Measurements from ENCODE around the gene ACIN1.

DNA sequence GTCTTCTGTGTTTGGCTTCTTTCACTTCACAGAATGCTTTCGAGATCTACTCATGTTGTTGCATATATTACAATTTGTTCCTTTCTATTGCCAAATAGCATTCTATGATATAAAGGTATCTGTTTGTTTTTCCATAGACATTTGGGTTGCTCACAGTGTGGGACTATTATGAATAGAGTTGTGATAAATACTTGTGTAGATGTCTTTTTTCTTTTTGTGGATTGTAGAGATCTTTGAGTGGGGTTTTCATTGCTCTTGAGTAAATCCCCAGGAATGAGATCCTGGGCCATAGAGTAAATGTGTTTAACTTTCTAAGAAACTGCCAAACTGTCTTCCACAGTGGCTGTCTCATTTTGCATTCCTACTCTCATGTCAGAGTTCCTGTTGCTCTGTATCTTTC lies 49.0 kb upstream of the ACIN1 start:
- no peak for TF ChIP-seq EZH2 (IDR thresholded peaks at IDR 0.05; ENCODE audit: borderline replicate concordance, control insufficient read depth, low read depth, low read length)
- TF ChIP-seq CHD2 (IDR thresholded peaks at IDR 0.05; ENCODE audit: borderline replicate concordance, low read depth, low read length): no peak
- TF ChIP-seq, protein P1, sequence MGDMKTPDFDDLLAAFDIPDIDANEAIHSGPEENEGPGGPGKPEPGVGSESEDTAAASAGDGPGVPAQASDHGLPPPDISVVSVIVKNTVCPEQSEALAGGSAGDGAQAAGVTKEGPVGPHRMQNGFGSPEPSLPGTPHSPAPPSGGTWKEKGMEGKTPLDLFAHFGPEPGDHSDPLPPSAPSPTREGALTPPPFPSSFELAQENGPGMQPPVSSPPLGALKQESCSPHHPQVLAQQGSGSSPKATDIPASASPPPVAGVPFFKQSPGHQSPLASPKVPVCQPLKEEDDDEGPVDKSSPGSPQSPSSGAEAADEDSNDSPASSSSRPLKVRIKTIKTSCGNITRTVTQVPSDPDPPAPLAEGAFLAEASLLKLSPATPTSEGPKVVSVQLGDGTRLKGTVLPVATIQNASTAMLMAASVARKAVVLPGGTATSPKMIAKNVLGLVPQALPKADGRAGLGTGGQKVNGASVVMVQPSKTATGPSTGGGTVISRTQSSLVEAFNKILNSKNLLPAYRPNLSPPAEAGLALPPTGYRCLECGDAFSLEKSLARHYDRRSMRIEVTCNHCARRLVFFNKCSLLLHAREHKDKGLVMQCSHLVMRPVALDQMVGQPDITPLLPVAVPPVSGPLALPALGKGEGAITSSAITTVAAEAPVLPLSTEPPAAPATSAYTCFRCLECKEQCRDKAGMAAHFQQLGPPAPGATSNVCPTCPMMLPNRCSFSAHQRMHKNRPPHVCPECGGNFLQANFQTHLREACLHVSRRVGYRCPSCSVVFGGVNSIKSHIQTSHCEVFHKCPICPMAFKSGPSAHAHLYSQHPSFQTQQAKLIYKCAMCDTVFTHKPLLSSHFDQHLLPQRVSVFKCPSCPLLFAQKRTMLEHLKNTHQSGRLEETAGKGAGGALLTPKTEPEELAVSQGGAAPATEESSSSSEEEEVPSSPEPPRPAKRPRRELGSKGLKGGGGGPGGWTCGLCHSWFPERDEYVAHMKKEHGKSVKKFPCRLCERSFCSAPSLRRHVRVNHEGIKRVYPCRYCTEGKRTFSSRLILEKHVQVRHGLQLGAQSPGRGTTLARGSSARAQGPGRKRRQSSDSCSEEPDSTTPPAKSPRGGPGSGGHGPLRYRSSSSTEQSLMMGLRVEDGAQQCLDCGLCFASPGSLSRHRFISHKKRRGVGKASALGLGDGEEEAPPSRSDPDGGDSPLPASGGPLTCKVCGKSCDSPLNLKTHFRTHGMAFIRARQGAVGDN (IDR thresholded peaks at IDR 0.05): no peak
- TF ChIP-seq, protein P2, sequence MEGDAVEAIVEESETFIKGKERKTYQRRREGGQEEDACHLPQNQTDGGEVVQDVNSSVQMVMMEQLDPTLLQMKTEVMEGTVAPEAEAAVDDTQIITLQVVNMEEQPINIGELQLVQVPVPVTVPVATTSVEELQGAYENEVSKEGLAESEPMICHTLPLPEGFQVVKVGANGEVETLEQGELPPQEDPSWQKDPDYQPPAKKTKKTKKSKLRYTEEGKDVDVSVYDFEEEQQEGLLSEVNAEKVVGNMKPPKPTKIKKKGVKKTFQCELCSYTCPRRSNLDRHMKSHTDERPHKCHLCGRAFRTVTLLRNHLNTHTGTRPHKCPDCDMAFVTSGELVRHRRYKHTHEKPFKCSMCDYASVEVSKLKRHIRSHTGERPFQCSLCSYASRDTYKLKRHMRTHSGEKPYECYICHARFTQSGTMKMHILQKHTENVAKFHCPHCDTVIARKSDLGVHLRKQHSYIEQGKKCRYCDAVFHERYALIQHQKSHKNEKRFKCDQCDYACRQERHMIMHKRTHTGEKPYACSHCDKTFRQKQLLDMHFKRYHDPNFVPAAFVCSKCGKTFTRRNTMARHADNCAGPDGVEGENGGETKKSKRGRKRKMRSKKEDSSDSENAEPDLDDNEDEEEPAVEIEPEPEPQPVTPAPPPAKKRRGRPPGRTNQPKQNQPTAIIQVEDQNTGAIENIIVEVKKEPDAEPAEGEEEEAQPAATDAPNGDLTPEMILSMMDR (IDR thresholded peaks at IDR 0.05 in 2 of 3, conservative IDR thresholded peaks at IDR 0.05 in 1 of 3; ENCODE audit: control insufficient read depth in 2 of 3, extremely low read depth in 1 of 3, insufficient read depth in 1 of 3, low read depth in 3 of 3, low read length in 3 of 3): no peak
- no peak for TF ChIP-seq ZNF274 (IDR thresholded peaks at IDR 0.05; ENCODE audit: insufficient read depth, insufficient read length)
- TF ChIP-seq, protein P3, sequence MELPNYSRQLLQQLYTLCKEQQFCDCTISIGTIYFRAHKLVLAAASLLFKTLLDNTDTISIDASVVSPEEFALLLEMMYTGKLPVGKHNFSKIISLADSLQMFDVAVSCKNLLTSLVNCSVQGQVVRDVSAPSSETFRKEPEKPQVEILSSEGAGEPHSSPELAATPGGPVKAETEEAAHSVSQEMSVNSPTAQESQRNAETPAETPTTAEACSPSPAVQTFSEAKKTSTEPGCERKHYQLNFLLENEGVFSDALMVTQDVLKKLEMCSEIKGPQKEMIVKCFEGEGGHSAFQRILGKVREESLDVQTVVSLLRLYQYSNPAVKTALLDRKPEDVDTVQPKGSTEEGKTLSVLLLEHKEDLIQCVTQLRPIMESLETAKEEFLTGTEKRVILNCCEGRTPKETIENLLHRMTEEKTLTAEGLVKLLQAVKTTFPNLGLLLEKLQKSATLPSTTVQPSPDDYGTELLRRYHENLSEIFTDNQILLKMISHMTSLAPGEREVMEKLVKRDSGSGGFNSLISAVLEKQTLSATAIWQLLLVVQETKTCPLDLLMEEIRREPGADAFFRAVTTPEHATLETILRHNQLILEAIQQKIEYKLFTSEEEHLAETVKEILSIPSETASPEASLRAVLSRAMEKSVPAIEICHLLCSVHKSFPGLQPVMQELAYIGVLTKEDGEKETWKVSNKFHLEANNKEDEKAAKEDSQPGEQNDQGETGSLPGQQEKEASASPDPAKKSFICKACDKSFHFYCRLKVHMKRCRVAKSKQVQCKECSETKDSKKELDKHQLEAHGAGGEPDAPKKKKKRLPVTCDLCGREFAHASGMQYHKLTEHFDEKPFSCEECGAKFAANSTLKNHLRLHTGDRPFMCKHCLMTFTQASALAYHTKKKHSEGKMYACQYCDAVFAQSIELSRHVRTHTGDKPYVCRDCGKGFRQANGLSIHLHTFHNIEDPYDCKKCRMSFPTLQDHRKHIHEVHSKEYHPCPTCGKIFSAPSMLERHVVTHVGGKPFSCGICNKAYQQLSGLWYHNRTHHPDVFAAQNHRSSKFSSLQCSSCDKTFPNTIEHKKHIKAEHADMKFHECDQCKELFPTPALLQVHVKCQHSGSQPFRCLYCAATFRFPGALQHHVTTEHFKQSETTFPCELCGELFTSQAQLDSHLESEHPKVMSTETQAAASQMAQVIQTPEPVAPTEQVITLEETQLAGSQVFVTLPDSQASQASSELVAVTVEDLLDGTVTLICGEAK (IDR thresholded peaks at IDR 0.05; ENCODE audit: borderline replicate concordance): no peak
- TF ChIP-seq ZNF622 (IDR thresholded peaks at IDR 0.05): no peak
- no peak for TF ChIP-seq RFX5 (IDR thresholded peaks at IDR 0.05; ENCODE audit: low read depth, low read length)
- no peak for TF ChIP-seq HCFC1 (IDR thresholded peaks at IDR 0.05; ENCODE audit: low read length)
- TF ChIP-seq POLR2AphosphoS5 (IDR thresholded peaks at IDR 0.05; ENCODE audit: low read length): no peak
- TF ChIP-seq, protein P4, sequence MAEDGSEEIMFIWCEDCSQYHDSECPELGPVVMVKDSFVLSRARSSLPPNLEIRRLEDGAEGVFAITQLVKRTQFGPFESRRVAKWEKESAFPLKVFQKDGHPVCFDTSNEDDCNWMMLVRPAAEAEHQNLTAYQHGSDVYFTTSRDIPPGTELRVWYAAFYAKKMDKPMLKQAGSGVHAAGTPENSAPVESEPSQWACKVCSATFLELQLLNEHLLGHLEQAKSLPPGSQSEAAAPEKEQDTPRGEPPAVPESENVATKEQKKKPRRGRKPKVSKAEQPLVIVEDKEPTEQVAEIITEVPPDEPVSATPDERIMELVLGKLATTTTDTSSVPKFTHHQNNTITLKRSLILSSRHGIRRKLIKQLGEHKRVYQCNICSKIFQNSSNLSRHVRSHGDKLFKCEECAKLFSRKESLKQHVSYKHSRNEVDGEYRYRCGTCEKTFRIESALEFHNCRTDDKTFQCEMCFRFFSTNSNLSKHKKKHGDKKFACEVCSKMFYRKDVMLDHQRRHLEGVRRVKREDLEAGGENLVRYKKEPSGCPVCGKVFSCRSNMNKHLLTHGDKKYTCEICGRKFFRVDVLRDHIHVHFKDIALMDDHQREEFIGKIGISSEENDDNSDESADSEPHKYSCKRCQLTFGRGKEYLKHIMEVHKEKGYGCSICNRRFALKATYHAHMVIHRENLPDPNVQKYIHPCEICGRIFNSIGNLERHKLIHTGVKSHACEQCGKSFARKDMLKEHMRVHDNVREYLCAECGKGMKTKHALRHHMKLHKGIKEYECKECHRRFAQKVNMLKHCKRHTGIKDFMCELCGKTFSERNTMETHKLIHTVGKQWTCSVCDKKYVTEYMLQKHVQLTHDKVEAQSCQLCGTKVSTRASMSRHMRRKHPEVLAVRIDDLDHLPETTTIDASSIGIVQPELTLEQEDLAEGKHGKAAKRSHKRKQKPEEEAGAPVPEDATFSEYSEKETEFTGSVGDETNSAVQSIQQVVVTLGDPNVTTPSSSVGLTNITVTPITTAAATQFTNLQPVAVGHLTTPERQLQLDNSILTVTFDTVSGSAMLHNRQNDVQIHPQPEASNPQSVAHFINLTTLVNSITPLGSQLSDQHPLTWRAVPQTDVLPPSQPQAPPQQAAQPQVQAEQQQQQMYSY (CRISPR knock-in tag; IDR thresholded peaks at IDR 0.05): no peak
- TF ChIP-seq, protein P5, sequence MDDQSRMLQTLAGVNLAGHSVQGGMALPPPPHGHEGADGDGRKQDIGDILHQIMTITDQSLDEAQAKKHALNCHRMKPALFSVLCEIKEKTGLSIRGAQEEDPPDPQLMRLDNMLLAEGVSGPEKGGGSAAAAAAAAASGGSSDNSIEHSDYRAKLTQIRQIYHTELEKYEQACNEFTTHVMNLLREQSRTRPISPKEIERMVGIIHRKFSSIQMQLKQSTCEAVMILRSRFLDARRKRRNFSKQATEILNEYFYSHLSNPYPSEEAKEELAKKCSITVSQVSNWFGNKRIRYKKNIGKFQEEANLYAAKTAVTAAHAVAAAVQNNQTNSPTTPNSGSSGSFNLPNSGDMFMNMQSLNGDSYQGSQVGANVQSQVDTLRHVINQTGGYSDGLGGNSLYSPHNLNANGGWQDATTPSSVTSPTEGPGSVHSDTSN (IDR thresholded peaks at IDR 0.05; ENCODE audit: insufficient replicate concordance, low read depth, low read length): no peak

Data from GM12878 (cell line).